ENCODE results near the gene ADAM15.
A peak's percentile ranks its signal among the peaks of the same experiment; 100 is the strongest.

ADAM15 gene

DNA sequence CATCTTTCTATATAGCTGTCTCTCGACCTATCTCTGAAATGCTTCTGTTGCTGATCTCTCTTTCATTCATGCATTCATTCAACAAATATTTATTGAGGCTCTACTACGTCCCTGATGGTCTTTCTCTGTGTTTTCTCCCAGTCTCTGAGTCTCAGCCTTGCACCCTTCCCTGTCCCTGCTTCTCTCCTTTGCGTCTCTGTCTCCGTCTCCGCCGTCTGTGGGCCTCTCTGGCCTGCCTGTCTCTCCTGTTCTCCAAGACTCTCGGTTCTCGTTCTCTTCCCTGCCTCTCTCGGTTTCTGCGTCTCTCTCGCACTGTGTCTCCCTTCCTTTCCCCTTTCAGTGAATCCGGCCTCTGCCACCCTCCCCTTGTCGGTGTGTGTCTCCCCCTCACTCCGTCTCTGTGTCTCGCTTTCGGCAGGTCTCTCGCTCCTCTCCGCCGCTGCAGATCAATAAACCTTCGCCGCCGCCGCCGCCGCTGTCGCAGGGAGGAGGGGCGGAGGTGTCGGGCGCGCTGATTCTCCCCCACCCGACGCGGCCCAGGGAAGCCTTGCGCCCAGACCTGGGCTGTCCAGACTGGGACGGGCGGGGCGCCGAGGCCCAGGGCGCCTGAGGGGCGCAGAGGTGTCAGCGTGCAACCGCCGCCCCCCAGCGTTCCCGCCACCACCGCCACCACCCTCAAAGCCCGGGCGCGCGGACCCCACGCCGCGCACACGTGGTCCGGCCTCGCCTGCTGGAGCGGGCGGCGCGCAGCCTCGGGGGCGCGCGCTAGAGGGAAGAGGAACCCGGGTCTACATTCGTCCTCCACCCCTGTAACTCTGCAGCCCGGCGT is 30.6 kb downstream of the ADAM15 start:
- Mint-ChIP-seq H3K4me3 (peak overlapping the region; percentile 67), H3K4me1 (ENCODE audit: low read depth) (peaks cover 70% of the 10 kb centered on the region), H3K36me3 (ENCODE audit: low read depth) (peaks cover 7% of the 10 kb centered on the region), H3K9me3 (no peaks in the 10 kb centered on the region), H3K27ac (peak overlapping the region; percentile 57), H3K27me3 (peaks cover 73% of the 10 kb centered on the region)
- intact Hi-C loops (cut with micrococcal nuclease) = loop anchor here (10.0 kb wide), 1 partner anchor 117 kb away; the partner anchor contains the start of gene PYGO2

DNA sequence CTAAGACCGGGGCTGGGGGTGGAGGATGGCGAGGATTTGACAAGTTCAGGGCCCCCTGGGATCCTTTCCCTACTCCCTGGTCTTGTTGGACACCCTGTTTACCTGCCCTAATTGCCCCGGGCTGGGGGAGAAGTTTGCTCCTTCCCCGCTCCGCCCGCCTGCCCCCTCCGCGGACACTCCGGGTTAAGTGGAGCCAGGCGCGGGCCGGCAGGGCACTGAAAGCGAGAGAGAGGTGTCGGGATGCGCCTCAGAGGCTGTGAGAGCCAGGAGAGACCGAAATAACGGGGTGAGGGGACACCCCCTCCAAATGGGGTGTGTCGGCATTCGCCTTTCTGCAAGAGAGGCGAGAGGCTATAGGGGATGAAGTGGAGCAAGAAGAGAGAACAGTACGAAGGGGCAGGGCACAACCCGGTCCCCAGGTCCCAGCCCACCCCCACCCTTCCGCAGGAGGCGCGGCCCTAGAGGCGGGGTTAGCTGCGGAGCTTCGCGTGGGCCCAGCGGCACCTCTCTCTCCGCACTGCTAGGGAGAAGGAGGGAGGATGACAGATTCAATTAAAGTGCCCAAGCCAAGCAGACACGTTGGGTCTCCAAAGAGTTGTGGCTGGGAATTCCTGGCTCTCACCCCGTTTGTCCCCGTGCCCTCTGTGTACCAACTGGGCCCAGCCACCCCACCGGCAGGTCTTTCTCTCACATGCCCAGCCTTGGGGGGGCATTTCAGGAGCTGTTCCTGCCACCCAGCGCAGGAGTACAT is 31.4 kb downstream of the ADAM15 start:
- Mint-ChIP-seq H3K27ac (peak overlapping the region; percentile 57), H3K4me1 (ENCODE audit: low read depth) (peaks cover 73% of the 10 kb centered on the region), H3K4me3 (peak overlapping the region; percentile 67), H3K27me3 (peaks cover 70% of the 10 kb centered on the region), H3K36me3 (ENCODE audit: low read depth) (peaks cover 7% of the 10 kb centered on the region), H3K9me3 (no peaks in the 10 kb centered on the region)
- intact Hi-C loops (cut with micrococcal nuclease) = loop anchor here (10.0 kb wide), 1 partner anchor 118 kb away; the partner anchor contains the start of gene PYGO2

DNA sequence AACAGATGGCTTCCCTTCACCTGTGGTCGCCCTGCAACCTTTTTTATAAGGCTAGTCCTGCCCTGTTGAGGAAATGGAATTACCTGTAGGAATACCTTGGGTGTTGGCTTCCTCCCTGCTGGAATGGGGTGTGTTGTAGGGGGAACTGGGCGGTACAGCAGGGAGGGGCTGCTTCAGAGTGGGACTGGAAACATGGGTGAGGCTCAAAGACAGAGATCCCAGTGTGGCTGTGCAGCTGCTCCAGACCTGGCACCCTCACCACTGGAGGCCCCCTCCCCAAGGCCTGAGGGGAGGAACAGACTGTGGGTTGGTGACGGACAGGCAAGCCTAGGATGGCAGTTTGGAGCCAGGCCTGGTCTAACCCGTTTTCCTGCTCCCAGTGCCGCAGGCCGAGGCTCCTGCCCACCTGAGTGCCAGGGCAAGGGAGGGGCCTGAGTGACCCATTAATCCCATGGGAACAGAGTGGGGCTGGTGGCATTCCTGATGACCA is 32.0 kb downstream of the ADAM15 start:
- peaks cover 67% of the 10 kb centered on the region for H3K4me1 Mint-ChIP-seq (ENCODE audit: low read depth)
- intact Hi-C loops (cut with micrococcal nuclease) = loop anchor here (10.0 kb wide), 1 partner anchor 118 kb away; the partner anchor contains the start of gene PYGO2
- no peak overlapping the region for H3K4me3 Mint-ChIP-seq
- H3K9me3 Mint-ChIP-seq = no peaks in the 10 kb centered on the region
- H3K27me3 Mint-ChIP-seq = peaks cover 64% of the 10 kb centered on the region
- H3K27ac Mint-ChIP-seq = no peak overlapping the region
- peaks cover 7% of the 10 kb centered on the region for H3K36me3 Mint-ChIP-seq (ENCODE audit: low read depth)

DNA sequence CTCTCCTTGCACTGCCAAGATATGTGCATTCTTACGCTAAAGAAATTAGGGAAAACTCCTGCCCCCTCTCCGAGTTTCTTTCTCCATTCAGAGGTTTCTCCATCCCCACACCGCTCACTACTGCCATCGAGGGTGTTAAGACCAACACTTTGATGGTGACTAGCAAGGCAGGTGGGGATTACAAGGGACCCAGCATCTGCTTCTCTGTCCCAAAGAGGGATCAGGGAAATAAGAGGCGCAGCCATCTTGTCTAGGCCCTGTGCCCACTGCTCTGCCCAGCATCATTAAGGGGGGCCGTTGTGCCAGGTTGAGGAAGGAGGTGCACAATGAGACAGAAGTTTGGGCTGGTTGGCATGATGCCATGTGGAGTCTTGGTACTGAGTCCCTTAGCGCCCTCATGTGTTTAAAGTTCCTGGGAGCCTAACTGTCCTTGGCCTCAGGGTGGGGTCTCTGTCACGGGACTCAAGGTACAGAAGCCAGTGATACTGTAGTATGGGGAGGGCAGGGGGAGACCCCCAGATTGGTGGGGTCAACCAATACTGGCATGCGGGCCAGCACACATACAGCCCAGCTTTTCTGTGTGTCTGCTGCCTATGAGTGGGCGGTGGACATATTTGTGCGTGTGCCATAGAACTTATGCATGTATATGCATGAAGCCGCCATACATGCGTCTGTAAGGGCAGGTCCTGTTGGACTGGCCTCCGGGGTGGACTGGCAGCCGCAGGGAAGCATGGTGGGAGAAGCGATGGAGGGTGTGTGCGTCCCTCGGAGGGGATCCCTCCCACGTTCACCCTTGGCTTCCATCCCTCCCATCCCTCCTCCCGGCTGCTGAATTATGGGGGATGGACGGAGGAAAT is 33.0 kb downstream of the ADAM15 start:
- H3K4me1 Mint-ChIP-seq (ENCODE audit: low read depth) = peaks cover 67% of the 10 kb centered on the region
- peaks cover 56% of the 10 kb centered on the region for H3K27me3 Mint-ChIP-seq
- H3K9me3 Mint-ChIP-seq = no peaks in the 10 kb centered on the region
- H3K36me3 Mint-ChIP-seq (ENCODE audit: low read depth) = peaks cover 7% of the 10 kb centered on the region
- peak overlapping the region; percentile 98 for H3K27ac Mint-ChIP-seq
- intact Hi-C loops (cut with micrococcal nuclease) = loop anchor here (1.0 to 10.0 kb wide), 4 partner anchors 13 to 119 kb away; partner anchors contain the start of genes EFNA4 and PYGO2
- H3K4me3 Mint-ChIP-seq = peak overlapping the region; percentile 96

DNA sequence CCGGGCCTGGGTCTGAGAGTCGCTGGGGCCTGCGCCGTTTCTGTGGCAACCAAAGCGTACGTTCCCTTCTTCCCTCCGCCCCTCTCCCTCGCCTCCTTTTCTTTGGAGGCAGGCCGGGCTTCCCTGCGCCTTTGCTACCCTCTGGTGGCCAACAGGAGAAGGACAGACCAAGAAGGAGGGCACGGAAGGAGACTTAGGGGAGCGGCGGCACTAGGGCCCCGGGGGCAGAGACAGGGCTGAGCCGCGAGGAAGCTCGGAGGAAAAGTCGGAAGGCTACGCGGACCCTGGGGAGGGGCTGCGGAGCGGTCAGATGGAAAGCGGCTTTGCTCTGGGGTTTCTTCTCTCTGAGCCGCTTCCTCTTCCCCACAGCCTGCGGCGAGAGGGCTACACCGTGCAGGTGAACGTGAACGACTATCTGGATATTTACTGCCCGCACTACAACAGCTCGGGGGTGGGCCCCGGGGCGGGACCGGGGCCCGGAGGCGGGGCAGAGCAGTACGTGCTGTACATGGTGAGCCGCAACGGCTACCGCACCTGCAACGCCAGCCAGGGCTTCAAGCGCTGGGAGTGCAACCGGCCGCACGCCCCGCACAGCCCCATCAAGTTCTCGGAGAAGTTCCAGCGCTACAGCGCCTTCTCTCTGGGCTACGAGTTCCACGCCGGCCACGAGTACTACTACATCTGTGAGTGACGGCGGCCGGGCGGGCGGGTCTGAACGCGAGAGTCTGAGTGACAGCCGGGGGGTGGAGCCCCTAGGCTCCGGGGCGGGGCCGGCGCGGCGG is 33.8 kb downstream of the ADAM15 start:
- Mint-ChIP-seq H3K27ac (peak overlapping the region; percentile 98), H3K27me3 (peaks cover 50% of the 10 kb centered on the region), H3K36me3 (ENCODE audit: low read depth) (peaks cover 7% of the 10 kb centered on the region), H3K4me3 (peak overlapping the region; percentile 96), H3K4me1 (ENCODE audit: low read depth) (peaks cover 59% of the 10 kb centered on the region), H3K9me3 (no peaks in the 10 kb centered on the region)
- intact Hi-C loops (cut with micrococcal nuclease) = loop anchor here (1.0 to 10.0 kb wide), 5 partner anchors 14 to 418 kb away; partner anchors contain the start of genes EFNA4 and PYGO2

DNA sequence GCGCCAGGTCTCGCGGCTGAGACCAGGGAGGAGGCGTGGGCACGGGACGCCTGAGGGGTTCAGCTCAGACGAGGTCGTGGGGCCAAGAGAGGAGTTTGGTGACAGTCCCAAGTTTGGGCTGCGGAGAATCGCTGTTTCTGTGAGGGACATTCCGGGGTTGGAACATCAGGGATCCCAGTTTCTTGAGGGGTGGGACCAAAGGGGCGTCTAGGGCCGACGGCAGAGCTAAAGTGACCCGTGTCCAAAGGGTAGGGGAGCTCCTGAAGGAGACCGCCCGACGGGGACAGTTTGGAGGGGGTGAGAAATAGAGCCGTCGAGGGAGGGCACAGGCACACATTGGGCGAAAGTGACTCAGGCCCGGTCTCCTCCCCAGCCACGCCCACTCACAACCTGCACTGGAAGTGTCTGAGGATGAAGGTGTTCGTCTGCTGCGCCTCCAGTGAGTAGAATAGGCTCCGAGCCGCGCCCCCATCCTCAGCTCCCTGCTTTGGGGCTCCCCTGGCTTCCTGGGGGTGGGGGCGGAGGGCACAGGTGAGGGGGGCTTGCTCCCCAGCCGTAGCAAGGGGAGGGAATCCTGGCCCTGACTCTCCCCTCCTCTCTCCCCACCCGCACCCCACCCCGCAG is 34.5 kb downstream of the ADAM15 start:
- intact Hi-C loops (cut with micrococcal nuclease) = loop anchor here (2.0 to 10.0 kb wide), 3 partner anchors 15 to 418 kb away; partner anchors contain the start of gene PYGO2
- peaks cover 56% of the 10 kb centered on the region for H3K4me1 Mint-ChIP-seq (ENCODE audit: low read depth)
- H3K27me3 Mint-ChIP-seq = peaks cover 47% of the 10 kb centered on the region
- H3K4me3 Mint-ChIP-seq = peak overlapping the region; percentile 96
- H3K27ac Mint-ChIP-seq = peak overlapping the region; percentile 98
- peaks cover 7% of the 10 kb centered on the region for H3K36me3 Mint-ChIP-seq (ENCODE audit: low read depth)
- H3K9me3 Mint-ChIP-seq = no peaks in the 10 kb centered on the region

DNA sequence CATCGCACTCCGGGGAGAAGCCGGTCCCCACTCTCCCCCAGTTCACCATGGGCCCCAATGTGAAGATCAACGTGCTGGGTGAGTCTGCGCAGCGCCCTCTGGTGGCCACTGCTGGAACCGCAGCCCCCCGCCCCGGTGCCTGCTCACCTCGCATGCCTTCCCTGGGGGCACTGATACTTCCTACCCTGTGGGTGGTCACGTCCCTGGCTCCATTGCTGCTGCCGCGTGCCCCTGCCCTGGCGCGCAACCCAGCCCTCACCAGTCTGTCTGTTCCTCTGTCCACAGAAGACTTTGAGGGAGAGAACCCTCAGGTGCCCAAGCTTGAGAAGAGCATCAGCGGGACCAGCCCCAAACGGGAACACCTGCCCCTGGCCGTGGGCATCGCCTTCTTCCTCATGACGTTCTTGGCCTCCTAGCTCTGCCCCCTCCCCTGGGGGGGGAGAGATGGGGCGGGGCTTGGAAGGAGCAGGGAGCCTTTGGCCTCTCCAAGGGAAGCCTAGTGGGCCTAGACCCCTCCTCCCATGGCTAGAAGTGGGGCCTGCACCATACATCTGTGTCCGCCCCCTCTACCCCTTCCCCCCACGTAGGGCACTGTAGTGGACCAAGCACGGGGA is 35.1 kb downstream of the ADAM15 start:
- Mint-ChIP-seq H3K4me1 (ENCODE audit: low read depth) (peaks cover 57% of the 10 kb centered on the region), H3K36me3 (ENCODE audit: low read depth) (peaks cover 7% of the 10 kb centered on the region), H3K27ac (no peak overlapping the region), H3K4me3 (peak overlapping the region; percentile 30), H3K27me3 (peaks cover 46% of the 10 kb centered on the region), H3K9me3 (no peaks in the 10 kb centered on the region)
- intact Hi-C loops (cut with micrococcal nuclease) = loop anchor here (5.0 to 10.0 kb wide), 2 partner anchors 121 to 419 kb away; partner anchors contain the start of gene PYGO2

DNA sequence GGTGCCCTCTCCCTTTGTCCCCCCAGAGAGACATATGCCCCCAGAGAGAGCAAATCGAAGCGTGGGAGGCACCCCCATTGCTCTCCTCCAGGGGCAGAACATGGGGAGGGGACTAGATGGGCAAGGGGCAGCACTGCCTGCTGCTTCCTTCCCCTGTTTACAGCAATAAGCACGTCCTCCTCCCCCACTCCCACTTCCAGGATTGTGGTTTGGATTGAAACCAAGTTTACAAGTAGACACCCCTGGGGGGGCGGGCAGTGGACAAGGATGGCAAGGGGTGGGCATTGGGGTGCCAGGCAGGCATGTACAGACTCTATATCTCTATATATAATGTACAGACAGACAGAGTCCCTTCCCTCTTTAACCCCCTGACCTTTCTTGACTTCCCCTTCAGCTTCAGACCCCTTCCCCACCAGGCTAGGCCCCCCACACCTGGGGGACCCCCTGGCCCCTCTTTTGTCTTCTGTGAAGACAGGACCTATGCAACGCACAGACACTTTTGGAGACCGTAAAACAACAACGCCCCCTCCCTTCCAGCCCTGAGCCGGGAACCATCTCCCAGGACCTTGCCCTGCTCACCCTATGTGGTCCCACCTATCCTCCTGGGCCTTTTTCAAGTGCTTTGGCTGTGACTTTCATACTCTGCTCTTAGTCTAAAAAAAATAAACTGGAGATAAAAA is 35.9 kb downstream of the ADAM15 start:
- peaks cover 7% of the 10 kb centered on the region for H3K36me3 Mint-ChIP-seq (ENCODE audit: low read depth)
- intact Hi-C loops (cut with micrococcal nuclease) = loop anchor here (5.0 to 10.0 kb wide), 2 partner anchors 122 to 420 kb away; partner anchors contain the start of gene PYGO2
- no peak overlapping the region for H3K4me3 Mint-ChIP-seq
- peaks cover 57% of the 10 kb centered on the region for H3K4me1 Mint-ChIP-seq (ENCODE audit: low read depth)
- H3K9me3 Mint-ChIP-seq = no peaks in the 10 kb centered on the region
- peaks cover 47% of the 10 kb centered on the region for H3K27me3 Mint-ChIP-seq
- no peak overlapping the region for H3K27ac Mint-ChIP-seq

DNA sequence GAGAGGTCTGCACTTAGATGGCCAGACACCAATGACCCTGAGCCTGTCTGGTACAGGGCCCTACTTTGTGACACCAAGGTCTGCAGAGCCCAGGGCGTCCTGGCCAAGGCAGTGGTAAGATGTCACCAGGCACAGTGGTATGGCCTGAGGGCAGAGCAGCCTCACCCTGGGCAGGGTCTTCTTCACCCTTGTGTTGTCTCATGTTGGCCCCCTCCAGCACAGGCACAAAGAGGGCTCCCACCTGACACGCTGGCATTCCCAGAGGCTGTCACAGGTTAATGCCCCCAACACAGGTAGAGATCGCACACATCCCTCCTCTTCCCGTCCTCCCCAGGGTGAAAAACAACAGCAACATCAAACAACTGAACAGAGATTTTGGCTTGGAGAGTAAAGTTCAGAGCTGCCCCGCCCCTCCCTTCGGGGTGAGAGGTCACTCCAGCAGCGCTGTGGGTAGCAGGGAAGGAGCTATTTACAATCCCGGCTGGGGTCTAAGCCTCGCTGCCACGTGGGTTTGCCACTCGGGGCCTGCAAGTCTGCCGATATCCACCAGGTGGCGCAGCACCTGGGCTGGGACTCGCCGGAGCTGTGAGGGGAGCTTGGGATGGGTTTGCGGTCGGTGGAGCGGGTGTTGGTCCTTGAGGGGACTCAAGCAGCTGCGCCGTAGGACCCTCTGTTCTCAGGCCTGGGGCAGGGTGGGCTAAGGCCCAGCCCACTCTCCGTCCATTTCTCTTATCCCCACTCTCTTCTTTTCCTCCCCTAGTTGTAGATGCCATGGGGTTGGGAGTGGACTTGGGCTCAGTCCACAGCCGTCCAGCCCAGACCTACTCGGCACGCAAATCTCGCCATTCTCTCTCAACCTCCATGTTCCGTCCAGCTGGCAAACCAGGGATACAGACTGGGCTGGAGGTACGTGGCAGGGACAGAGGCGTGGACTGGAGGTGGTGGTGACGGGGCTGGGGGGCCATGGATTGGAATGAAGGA is 40.2 kb downstream of the ADAM15 start:
- no peak overlapping the region for H3K4me3 Mint-ChIP-seq
- H3K9me3 Mint-ChIP-seq = no peaks in the 10 kb centered on the region
- peaks cover 58% of the 10 kb centered on the region for H3K27me3 Mint-ChIP-seq
- intact Hi-C loops (cut with micrococcal nuclease) = loop anchor here (1.0 kb wide), 1 partner anchor 76 kb away; no protein-coding TSS in a partner anchor
- H3K36me3 Mint-ChIP-seq (ENCODE audit: low read depth) = no peaks in the 10 kb centered on the region
- no peak overlapping the region for H3K27ac Mint-ChIP-seq
- H3K4me1 Mint-ChIP-seq (ENCODE audit: low read depth) = peaks cover 29% of the 10 kb centered on the region

DNA sequence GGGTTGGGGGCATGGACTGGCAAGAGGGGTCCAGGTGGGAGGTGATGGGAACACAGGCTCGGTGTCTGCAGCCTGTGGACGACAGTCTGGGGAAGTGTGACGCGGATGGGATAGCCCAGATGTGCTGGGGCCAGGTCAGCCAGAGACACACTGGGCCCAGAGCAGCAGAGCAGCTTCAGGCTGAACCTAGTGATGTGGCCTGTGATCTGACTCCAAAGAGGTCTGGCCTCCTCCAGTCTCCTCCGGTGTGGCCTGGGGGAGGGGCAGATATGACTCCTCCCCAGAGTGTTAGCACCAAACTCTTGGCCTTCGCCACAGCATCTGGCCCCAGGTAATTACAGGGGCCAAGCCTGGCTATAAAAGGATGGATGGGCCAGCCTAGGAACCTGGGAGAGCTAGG is 41.0 kb downstream of the ADAM15 start:
- peaks cover 64% of the 10 kb centered on the region for H3K27me3 Mint-ChIP-seq
- intact Hi-C loops (cut with micrococcal nuclease) = no loop called here
- no peaks in the 10 kb centered on the region for H3K36me3 Mint-ChIP-seq (ENCODE audit: low read depth)
- no peak overlapping the region for H3K27ac Mint-ChIP-seq
- H3K4me3 Mint-ChIP-seq = no peak overlapping the region
- peaks cover 22% of the 10 kb centered on the region for H3K4me1 Mint-ChIP-seq (ENCODE audit: low read depth)
- no peaks in the 10 kb centered on the region for H3K9me3 Mint-ChIP-seq

DNA sequence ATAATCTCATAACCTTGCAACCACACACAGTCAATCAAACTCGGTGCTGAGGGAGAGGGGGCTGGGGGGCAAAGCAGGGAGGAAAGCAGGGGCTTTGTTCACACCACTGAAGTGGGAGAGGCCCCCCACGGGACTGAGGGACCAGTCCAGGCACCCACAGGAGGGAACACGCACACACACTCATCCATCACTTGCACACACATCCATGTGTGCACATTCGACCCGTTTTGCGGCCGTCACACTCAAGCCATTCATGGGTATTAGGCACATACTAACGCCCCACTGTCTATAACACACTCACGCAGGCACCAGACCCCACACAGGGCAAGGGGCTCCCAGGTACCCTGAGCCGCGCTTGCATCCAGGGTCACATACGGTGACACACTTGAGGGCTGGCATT is 41.5 kb downstream of the ADAM15 start:
- H3K27ac Mint-ChIP-seq = no peak overlapping the region
- no peaks in the 10 kb centered on the region for H3K36me3 Mint-ChIP-seq (ENCODE audit: low read depth)
- peaks cover 65% of the 10 kb centered on the region for H3K27me3 Mint-ChIP-seq
- no peaks in the 10 kb centered on the region for H3K9me3 Mint-ChIP-seq
- no peak overlapping the region for H3K4me3 Mint-ChIP-seq
- peaks cover 20% of the 10 kb centered on the region for H3K4me1 Mint-ChIP-seq (ENCODE audit: low read depth)
- intact Hi-C loops (cut with micrococcal nuclease) = no loop called here

Data from dendritic cell treated with granulocyte-macrophage colony-stimulating factor and Interleukin-4, amounts not matched to agents 40 ng/mL and 50 ng/mL, for 4 days (primary cell).